Gastrocnemius medialis (tissue), 4 donors: ENCODE results near the gene ANKRD63.

Experiments used
- CTCF ChIP-seq, 5 experiments: fragments of 450-650 bp in 3 of 5; fragments of 200-600 bp in 2 of 5; sonication (generic) in 2 of 5; IDR thresholded peaks in 4 of 5; conservative IDR thresholded peaks in 1 of 5; 1 replicate in 4 of 5; 2 replicates in 1 of 5; pipeline ENCODE4 v1.5.1; 2016 to 2019; ENCODE audit warnings: antibody characterized with exemption in 5 of 5, mild to moderate bottlenecking in 3 of 5, moderate library complexity in 3 of 5
- POLR2A ChIP-seq, 2 donors: fragments of 450-650 bp; IDR thresholded peaks; one replicate each; pipeline ENCODE4 v1.6.1; 2017; ENCODE audit warnings: antibody characterized with exemption in 2 of 2, mild to moderate bottlenecking in 2 of 2, moderate library complexity in 2 of 2

- TF ChIP-seq POLR2A (IDR thresholded peaks at IDR 0.05): no peak
- no peak for TF ChIP-seq CTCF (IDR thresholded peaks at IDR 0.05 in 4 of 5, conservative IDR thresholded peaks at IDR 0.05 in 1 of 5)
Observed at GRCh38 chr15:40272485-40273056, 10.3 kb downstream of the ANKRD63 start.
